OCI-LY1 (cell line): Measurements from ENCODE around the gene POLA1.

Experiments
- H2AFZ ChIP-seq: fragments of 200-600 bp; sonication (generic), shearing (Covaris generic); 2 replicates; pipeline ENCODE4 v1.6.0; 2014; ENCODE audit warnings: antibody characterized with exemption, mild to moderate bottlenecking, low read length
- H3F3A ChIP-seq: fragments of 200-600 bp; sonication (generic), shearing (Covaris generic); 2 replicates; pipeline ENCODE4 v1.6.0; 2014; ENCODE audit warnings: mild to moderate bottlenecking, antibody characterized with exemption, low read length, moderate library complexity; ENCODE audit not compliant: insufficient read depth
- H3K27ac ChIP-seq: fragments of 200-600 bp; sonication (generic); 2 replicates; pipeline ENCODE4 v1.5.1; 2014; ENCODE audit warnings: low read length, mixed run types, mild to moderate bottlenecking, low read depth; ENCODE audit not compliant: poor library complexity, severe bottlenecking
- H3K27me3 ChIP-seq: fragments of 200-600 bp; sonication (generic); 2 replicates; pipeline ENCODE4 v1.6.0; 2014; ENCODE audit warnings: antibody characterized with exemption, mild to moderate bottlenecking, low read length, moderate library complexity; ENCODE audit not compliant: insufficient read depth
- H3K36me3 ChIP-seq: fragments of 200-600 bp; sonication (generic); 2 replicates; pipeline ENCODE4 v1.6.1; 2014; ENCODE audit warnings: mild to moderate bottlenecking, antibody characterized with exemption, low read length, moderate library complexity, mixed read lengths; ENCODE audit not compliant: insufficient read depth
- H3K4me1 ChIP-seq: fragments of 200-600 bp; sonication (generic); 2 replicates; pipeline ENCODE4 v1.5.1; 2014; ENCODE audit warnings: mild to moderate bottlenecking, low read length, moderate library complexity; ENCODE audit not compliant: insufficient read depth, severe bottlenecking
- H3K4me2 ChIP-seq: fragments of 200-600 bp; sonication (generic), shearing (Covaris generic); 2 replicates; pipeline ENCODE4 v1.6.1; 2014; ENCODE audit warnings: low read length
- H3K4me3 ChIP-seq: fragments of 200-600 bp; sonication (generic); 2 replicates; pipeline ENCODE4 v1.5.1; 2014; ENCODE audit warnings: low read length, low read depth, mild to moderate bottlenecking, mixed read lengths; ENCODE audit not compliant: poor library complexity, severe bottlenecking
- H3K79me2 ChIP-seq: fragments of 200-600 bp; shearing (Covaris generic); 2 replicates; pipeline ENCODE4 v1.6.1; 2016; ENCODE audit warnings: mixed run types, low read length, mixed read lengths; ENCODE audit not compliant: insufficient read depth
- H3K9ac ChIP-seq: fragments of 200-600 bp; sonication (generic), shearing (Covaris generic); 2 replicates; pipeline ENCODE4 v1.6.1; 2014; ENCODE audit warnings: mild to moderate bottlenecking, low read length, mixed read lengths
- H3K9me2 ChIP-seq: fragments of 200-600 bp; sonication (generic), shearing (Covaris generic); 2 replicates; pipeline ENCODE4 v1.6.1; 2014; ENCODE audit warnings: low read depth, mild to moderate bottlenecking, low read length, mixed read lengths
- H3K9me3 ChIP-seq: fragments of 200-600 bp; shearing (Covaris generic); 2 replicates; pipeline ENCODE4 v1.6.1; 2014; ENCODE audit warnings: low read length, mixed read lengths
- H4K20me1 ChIP-seq: fragments of 200-600 bp; sonication (generic), shearing (Covaris generic); 2 replicates; pipeline ENCODE4 v1.6.0; 2016; ENCODE audit warnings: mild to moderate bottlenecking, low read length; ENCODE audit not compliant: insufficient read depth
- CTCF ChIP-seq: fragments of 200-600 bp; sonication (generic), shearing (Covaris generic); IDR thresholded peaks from 2 replicates; pipeline ENCODE4 v1.5.1; 2017; ENCODE audit warnings: mild to moderate bottlenecking, antibody characterized with exemption, low read length, moderate library complexity, mixed read lengths
- EZH2 ChIP-seq: fragments of 200-600 bp; sonication (generic), shearing (Covaris generic); IDR thresholded peaks from 2 replicates; pipeline ENCODE4 v1.8.0; 2017; ENCODE audit warnings: borderline replicate concordance, mixed run types, mild to moderate bottlenecking, antibody characterized with exemption, low read length, moderate library complexity, mixed read lengths

Gene POLA1

GRCh38 chrX:25034889-25035288 is 341.2 kb downstream of the POLA1 start:
- no peaks in the 10 kb centered on the region for H4K20me1 ChIP-seq
- H3K4me1 ChIP-seq, result no peaks in the 10 kb centered on the region
- H3K9me2 ChIP-seq, result no peaks in the 10 kb centered on the region
- no peaks in the 10 kb centered on the region for H3K79me2 ChIP-seq
- H3K27ac ChIP-seq, result no peak overlapping the region
- H3K4me2 ChIP-seq, result no peak overlapping the region
- no peak overlapping the region for H2AFZ ChIP-seq
- no peak overlapping the region for H3K4me3 ChIP-seq
- no peaks in the 10 kb centered on the region for H3K9me3 ChIP-seq
- H3K9ac ChIP-seq, result no peak overlapping the region
- TF ChIP-seq CTCF (peak; percentile 47), EZH2 (no peak)
- no peaks in the 10 kb centered on the region for H3K27me3 ChIP-seq
- H3K36me3 ChIP-seq, result no peaks in the 10 kb centered on the region
- no peaks in the 10 kb centered on the region for H3F3A ChIP-seq

GRCh38 chrX:25039036-25039435 is 345.3 kb downstream of the POLA1 start:
- Histone ChIP-seq H3K27ac (no peak overlapping the region), H2AFZ (no peak overlapping the region), H3K4me1 (no peaks in the 10 kb centered on the region), H3K36me3 (no peaks in the 10 kb centered on the region), H3K9me3 (no peaks in the 10 kb centered on the region), H3F3A (no peaks in the 10 kb centered on the region), H3K4me3 (no peak overlapping the region), H3K9me2 (no peaks in the 10 kb centered on the region), H4K20me1 (no peaks in the 10 kb centered on the region), H3K27me3 (no peaks in the 10 kb centered on the region), H3K79me2 (no peaks in the 10 kb centered on the region), H3K4me2 (no peak overlapping the region), H3K9ac (no peak overlapping the region)
- TF ChIP-seq CTCF, result no peak
- no peak for TF ChIP-seq EZH2

- Histone ChIP-seq H3K4me1 (no peaks in the 10 kb centered on the region), H3K79me2 (no peaks in the 10 kb centered on the region), H3K27me3 (no peaks in the 10 kb centered on the region), H3F3A (no peaks in the 10 kb centered on the region), H3K36me3 (no peaks in the 10 kb centered on the region), H3K9ac (no peak overlapping the region), H3K27ac (no peak overlapping the region), H3K9me2 (no peaks in the 10 kb centered on the region), H3K9me3 (no peaks in the 10 kb centered on the region), H3K4me3 (no peak overlapping the region), H2AFZ (no peak overlapping the region), H4K20me1 (no peaks in the 10 kb centered on the region), H3K4me2 (no peak overlapping the region)
- no peak for TF ChIP-seq EZH2
- TF ChIP-seq CTCF, result no peak
Measured at GRCh38 chrX:25043192-25043591, 349.5 kb downstream of the POLA1 start.
